ENCODE measurements around the gene TOGARAM2. TPM values are rescaled to one million over a fixed set of nuclear protein-coding genes. Genes with fewer than 3 reads are reported as not detected.

The TOGARAM2 gene
- total and polyA plus RNA-seq, 2 of the 8 experiments (the other 6 are each of a cell fraction or from before 2014, with no cell fraction given): 0.42 to 1.4 TPM

GRCh38 chr2:29051730-29052129 is 70.6 kb downstream of the TOGARAM2 start:
- Histone ChIP-seq H2AK5ac (ENCODE audit: low read depth, low read length) (no peak overlapping the region), H2BK15ac (ENCODE audit: low read length) (no peak overlapping the region), H3K4me2 (ENCODE audit: insufficient read depth in 1 of 2, low read depth in 2 of 2, low read length in 2 of 2) (no peak overlapping the region), H4K8ac (ENCODE audit: extremely low read depth, insufficient read depth, low read length) (no peak overlapping the region), H2BK120ac (replicated peaks; ENCODE audit: low read depth, low read length) (no peak overlapping the region), H4K5ac (ENCODE audit: insufficient read length, low read depth, low read length) (no peak overlapping the region), H3K79me2 (ENCODE audit: control insufficient read depth in 1 of 2, insufficient read depth in 2 of 2, low read length in 2 of 2) (no peaks in the 10 kb centered on the region), H2AFZ (ENCODE audit: low read length) (no peak overlapping the region), H2BK5ac (ENCODE audit: low read depth, low read length) (no peak overlapping the region), H3K79me1 (ENCODE audit: low read depth, low read length) (no peaks in the 10 kb centered on the region), H3K18ac (ENCODE audit: extremely low read depth, low read length) (no peak overlapping the region), H3K27me3 (replicated peaks in 1 of 4; ENCODE audit: control insufficient read depth in 3 of 4, extremely low read depth in 1 of 4, insufficient read depth in 3 of 4, low read length in 3 of 4) (no peaks in the 10 kb centered on the region), H3K56ac (replicated peaks; ENCODE audit: insufficient read length, low read depth, low read length) (no peak overlapping the region), H2BK12ac (ENCODE audit: low read depth, low read length) (no peak overlapping the region), H3K27ac (ENCODE audit: low read depth, low read length) (no peak overlapping the region), H3K4me3 (ENCODE audit: extremely low read depth in 1 of 4, insufficient read depth in 2 of 4, low read depth in 3 of 4, low read length in 4 of 4) (no peak overlapping the region), H3K14ac (ENCODE audit: insufficient read length) (no peak overlapping the region), H2BK20ac (ENCODE audit: low read length) (no peak overlapping the region), H3K36me3 (ENCODE audit: control insufficient read depth in 2 of 4, insufficient read depth in 4 of 4, low read length in 3 of 4) (no peaks in the 10 kb centered on the region), H3K23ac (ENCODE audit: insufficient read length) (no peak overlapping the region), H4K20me1 (replicated peaks in 1 of 2; ENCODE audit: control insufficient read depth in 1 of 2, insufficient read depth in 2 of 2, low read length in 2 of 2) (no peaks in the 10 kb centered on the region), H3K9ac (replicated peaks in 1 of 4; ENCODE audit: extremely low read depth in 1 of 4, low read depth in 3 of 4, low read length in 3 of 4) (no peak overlapping the region), H3K9me3 (ENCODE audit: insufficient read depth in 2 of 2, low read depth in 1 of 2, low read length in 1 of 2) (no peaks in the 10 kb centered on the region), H3K4ac (replicated peaks; ENCODE audit: insufficient read length, low read depth, low read length) (no peak overlapping the region), H3K23me2 (ENCODE audit: low read depth, low read length) (peaks cover 5% of the 10 kb centered on the region; the same call in 1 of the 2 replicates), H3K4me1 (replicated peaks in 1 of 4; ENCODE audit: control insufficient read depth in 3 of 4, insufficient read depth in 4 of 4, low read length in 3 of 4) (peaks cover 0 to 5% (median 2%) of the 10 kb centered on the region in 4 experiments; a peak in 4 of 7 replicates), H4K91ac (replicated peaks; ENCODE audit: insufficient read length, low read length) (no peak overlapping the region)
- DNase-seq (ENCODE audit: low read depth in 1 of 2, low spot score in 2 of 2) (no peak), FAIRE-seq (no peak)
- ChIA-PET CTCF (ENCODE audit: partially characterized antibody) (interaction anchor here (0.6 to 1.7 kb wide), 3 partner anchors 9 to 93 kb away, joined by 3 to 4 read pairs (median 4); no protein-coding TSS in a partner anchor), POLR2A (ENCODE audit: partially characterized antibody) (no interaction called here)
- WGBS, 2 experiments (ENCODE audit: extremely low coverage in 1 of 2, insufficient coverage in 1 of 2, insufficient read length in 1 of 2, insufficient replicate concordance in 2 of 2, low coverage in 1 of 2, low lambda C conversion rate in 2 of 2, missing lambda C conversion rate in 1 of 2): 93% methylated on average over 12 of the region's 12 CpGs; no CpG with 5 or more reads in 1 of the 2 experiments
- no peak for TF ChIP-seq ASH2L (IDR thresholded peaks at IDR 0.05; ENCODE audit: low read length)
- TF ChIP-seq E2F6 (IDR thresholded peaks at IDR 0.05): peak; percentile 58; the same call in 1 of the 2 replicates

Data from H1 (cell line).